Measurements from ENCODE around the gene PHF21B.

The PHF21B gene

GRCh38 chr22:44840611-44841322 lies 169.0 kb downstream of the PHF21B start:
- Histone ChIP-seq H3K36me3 (ENCODE audit: control insufficient read depth, insufficient read depth, low read length) (no peaks in the 10 kb centered on the region), H3K4me3 (ENCODE audit: extremely low read depth, insufficient read depth, low read length, poor library complexity, severe bottlenecking) (no peak overlapping the region), H3K27ac (ENCODE audit: low read depth, low read length, severe bottlenecking) (no peak overlapping the region), H3K4me1 (ENCODE audit: control insufficient read depth, insufficient read depth, low read length, poor library complexity, severe bottlenecking) (no peaks in the 10 kb centered on the region), H3K9me3 (ENCODE audit: control insufficient read depth, low read length) (no peaks in the 10 kb centered on the region)
- WGBS, 2 experiments (ENCODE audit: insufficient coverage in 2 of 2), result 88 to 89% methylated on average over 20 to 30 of the region's 30 CpGs

GRCh38 chr22:44839721-44840120 lies 170.1 kb downstream of the PHF21B start:
- H3K9me3 ChIP-seq (ENCODE audit: control insufficient read depth, low read length), result no peaks in the 10 kb centered on the region
- WGBS, 2 experiments (ENCODE audit: insufficient coverage in 2 of 2), result 95 to 98% methylated on average over 12 to 13 of the region's 13 CpGs
- no peak overlapping the region for H3K27ac ChIP-seq (ENCODE audit: low read depth, low read length, severe bottlenecking)
- no peak overlapping the region for H3K4me3 ChIP-seq (ENCODE audit: extremely low read depth, insufficient read depth, low read length, poor library complexity, severe bottlenecking)
- H3K4me1 ChIP-seq (ENCODE audit: control insufficient read depth, insufficient read depth, low read length, poor library complexity, severe bottlenecking), result no peaks in the 10 kb centered on the region
- no peaks in the 10 kb centered on the region for H3K36me3 ChIP-seq (ENCODE audit: control insufficient read depth, insufficient read depth, low read length)

GRCh38 chr22:44839061-44839460 lies 170.7 kb downstream of the PHF21B start:
- H3K9me3 ChIP-seq (ENCODE audit: control insufficient read depth, low read length), result no peaks in the 10 kb centered on the region
- no peak overlapping the region for H3K4me3 ChIP-seq (ENCODE audit: extremely low read depth, insufficient read depth, low read length, poor library complexity, severe bottlenecking)
- WGBS, 2 experiments (ENCODE audit: insufficient coverage in 2 of 2), result 81 to 82% methylated on average over 6 of the region's 7 CpGs
- no peaks in the 10 kb centered on the region for H3K36me3 ChIP-seq (ENCODE audit: control insufficient read depth, insufficient read depth, low read length)
- no peaks in the 10 kb centered on the region for H3K4me1 ChIP-seq (ENCODE audit: control insufficient read depth, insufficient read depth, low read length, poor library complexity, severe bottlenecking)
- no peak overlapping the region for H3K27ac ChIP-seq (ENCODE audit: low read depth, low read length, severe bottlenecking)

- H3K27ac ChIP-seq (ENCODE audit: low read depth, low read length, severe bottlenecking), result no peak overlapping the region
- WGBS, 2 experiments (ENCODE audit: insufficient coverage in 2 of 2), result 89 to 90% methylated on average over 14 to 16 of the region's 16 CpGs
- H3K4me1 ChIP-seq (ENCODE audit: control insufficient read depth, insufficient read depth, low read length, poor library complexity, severe bottlenecking), result no peaks in the 10 kb centered on the region
- H3K36me3 ChIP-seq (ENCODE audit: control insufficient read depth, insufficient read depth, low read length), result no peaks in the 10 kb centered on the region
- no peaks in the 10 kb centered on the region for H3K9me3 ChIP-seq (ENCODE audit: control insufficient read depth, low read length)
- H3K4me3 ChIP-seq (ENCODE audit: extremely low read depth, insufficient read depth, low read length, poor library complexity, severe bottlenecking), result no peak overlapping the region
These were observed 171.3 kb downstream of the PHF21B start for GRCh38 chr22:44838316-44839016.

- no peak overlapping the region for H3K27ac ChIP-seq (ENCODE audit: low read depth, low read length, severe bottlenecking)
- no peaks in the 10 kb centered on the region for H3K9me3 ChIP-seq (ENCODE audit: control insufficient read depth, low read length)
- no peaks in the 10 kb centered on the region for H3K36me3 ChIP-seq (ENCODE audit: control insufficient read depth, insufficient read depth, low read length)
- 93 to 94% methylated on average over 13 to 14 of the region's 15 CpGs for WGBS, 2 experiments (ENCODE audit: insufficient coverage in 2 of 2)
- no peaks in the 10 kb centered on the region for H3K4me1 ChIP-seq (ENCODE audit: control insufficient read depth, insufficient read depth, low read length, poor library complexity, severe bottlenecking)
- H3K4me3 ChIP-seq (ENCODE audit: extremely low read depth, insufficient read depth, low read length, poor library complexity, severe bottlenecking), result no peak overlapping the region
These were observed 172.3 kb downstream of the PHF21B start for GRCh38 chr22:44837481-44837880.

- no peaks in the 10 kb centered on the region for H3K9me3 ChIP-seq (ENCODE audit: control insufficient read depth, low read length)
- no peak overlapping the region for H3K4me3 ChIP-seq (ENCODE audit: extremely low read depth, insufficient read depth, low read length, poor library complexity, severe bottlenecking)
- no peaks in the 10 kb centered on the region for H3K4me1 ChIP-seq (ENCODE audit: control insufficient read depth, insufficient read depth, low read length, poor library complexity, severe bottlenecking)
- no peak overlapping the region for H3K27ac ChIP-seq (ENCODE audit: low read depth, low read length, severe bottlenecking)
- no peaks in the 10 kb centered on the region for H3K36me3 ChIP-seq (ENCODE audit: control insufficient read depth, insufficient read depth, low read length)
These were observed 175.7 kb downstream of the PHF21B start for GRCh38 chr22:44834065-44834464.

- Histone ChIP-seq H3K36me3 (ENCODE audit: control insufficient read depth, insufficient read depth, low read length) (no peaks in the 10 kb centered on the region), H3K4me3 (ENCODE audit: extremely low read depth, insufficient read depth, low read length, poor library complexity, severe bottlenecking) (no peak overlapping the region)
- no CpG with 5 or more reads among the region's 1 CpG for WGBS, 2 experiments (ENCODE audit: insufficient coverage in 2 of 2)
These were observed 177.9 kb downstream of the PHF21B start for GRCh38 chr22:44831885-44832284.

More at GRCh38 chr22:44831885-44832284, 177.9 kb downstream of the PHF21B start:
- H3K9me3 ChIP-seq (ENCODE audit: control insufficient read depth, low read length), result no peaks in the 10 kb centered on the region
- H3K27ac ChIP-seq (ENCODE audit: low read depth, low read length, severe bottlenecking), result no peak overlapping the region
- H3K4me1 ChIP-seq (ENCODE audit: control insufficient read depth, insufficient read depth, low read length, poor library complexity, severe bottlenecking), result no peaks in the 10 kb centered on the region

Measured in mesodermal cell (in vitro differentiated cells).